H9 (cell line): ENCODE data around the gene TOP1. TPM values are rescaled to one million over a fixed set of nuclear protein-coding genes. Genes with fewer than 3 reads are reported as not detected.

Experiments used
- DNase-seq: peaks from one replicate; pipeline ENCODE4 v3.0.0-alpha.2; 2017
- H2AFZ ChIP-seq: one replicate; pipeline ENCODE4 v1.6.1; 2013; ENCODE audit warnings: mild to moderate bottlenecking, low read length, control low read depth, moderate library complexity
- H2AK5ac ChIP-seq: 2 replicates; pipeline ENCODE4 v1.6.1; 2013; ENCODE audit warnings: low read length, control low read depth, mixed read lengths; ENCODE audit not compliant: insufficient read length
- H2BK120ac ChIP-seq: one replicate; pipeline ENCODE4 v1.6.1; 2013; ENCODE audit warnings: low read depth, mild to moderate bottlenecking, low read length, control low read depth, inconsistent platforms; ENCODE audit not compliant: poor library complexity, severe bottlenecking
- H2BK12ac ChIP-seq: 2 replicates; pipeline ENCODE4 v1.6.1; 2013; ENCODE audit warnings: low read length, control low read depth, mixed read lengths, low read depth; ENCODE audit not compliant: insufficient read length
- H2BK15ac ChIP-seq: 2 replicates; pipeline ENCODE4 v1.6.1; 2013; ENCODE audit warnings: low read depth, low read length, control low read depth
- H2BK20ac ChIP-seq: one replicate; pipeline ENCODE4 v1.6.1; 2013; ENCODE audit warnings: low read depth, mild to moderate bottlenecking, low read length, control low read depth, inconsistent platforms; ENCODE audit not compliant: poor library complexity, severe bottlenecking
- H2BK5ac ChIP-seq: 2 replicates; pipeline ENCODE4 v1.6.1; 2013; ENCODE audit warnings: low read length, control low read depth, mixed read lengths; ENCODE audit not compliant: insufficient read length
- H3K14ac ChIP-seq: 2 replicates; pipeline ENCODE4 v1.6.1; 2013; ENCODE audit warnings: low read length, control low read depth; ENCODE audit not compliant: insufficient read depth
- H3K18ac ChIP-seq: 2 replicates; pipeline ENCODE4 v1.6.1; 2013; ENCODE audit warnings: low read depth, mild to moderate bottlenecking, mixed read lengths, low read length, control low read depth; ENCODE audit not compliant: insufficient read length
- H3K23ac ChIP-seq: 2 replicates; pipeline ENCODE4 v1.6.1; 2013; ENCODE audit warnings: low read length, control low read depth, mixed read lengths, low read depth; ENCODE audit not compliant: insufficient read length
- H3K23me2 ChIP-seq: 2 replicates; pipeline ENCODE4 v1.6.1; 2013; ENCODE audit warnings: low read depth, mild to moderate bottlenecking, mixed read lengths, low read length, control low read depth; ENCODE audit not compliant: insufficient read length, poor library complexity, severe bottlenecking
- H3K27ac ChIP-seq: 2 replicates; pipeline ENCODE4 v1.5.1; 2013; ENCODE audit warnings: low read length, control low read depth, mixed read lengths, low read depth; ENCODE audit not compliant: insufficient read length
- H3K27me3 ChIP-seq: 2 replicates; pipeline ENCODE4 v1.6.1; 2013; ENCODE audit warnings: low read length, control low read depth, inconsistent platforms; ENCODE audit not compliant: insufficient read depth
- H3K4ac ChIP-seq: 2 replicates; pipeline ENCODE4 v1.6.1; 2013; ENCODE audit warnings: low read depth, mild to moderate bottlenecking, control low read depth, inconsistent platforms, low read length, moderate library complexity
- H3K4me1 ChIP-seq: 2 replicates; pipeline ENCODE4 v1.6.1; 2013; ENCODE audit warnings: low read length, control low read depth, inconsistent platforms; ENCODE audit not compliant: insufficient read depth
- H3K4me2 ChIP-seq: 2 replicates; pipeline ENCODE4 v1.6.1; 2013; ENCODE audit warnings: low read length, control low read depth, mixed read lengths; ENCODE audit not compliant: insufficient read length, insufficient read depth
- H3K56ac ChIP-seq: 2 replicates; pipeline ENCODE4 v1.6.1; 2013; ENCODE audit warnings: low read depth, mild to moderate bottlenecking, mixed read lengths, low read length, control low read depth; ENCODE audit not compliant: insufficient read length
- H3K79me1 ChIP-seq: 2 replicates; pipeline ENCODE4 v1.6.1; 2013; ENCODE audit warnings: low read depth, mild to moderate bottlenecking, moderate library complexity, low read length, control low read depth, inconsistent platforms; ENCODE audit not compliant: insufficient read depth, poor library complexity, severe bottlenecking
- H3K79me2 ChIP-seq: 2 replicates; pipeline ENCODE4 v1.6.1; 2013; ENCODE audit warnings: low read length, control low read depth, inconsistent platforms; ENCODE audit not compliant: insufficient read depth
- H3K9ac ChIP-seq: 2 replicates; pipeline ENCODE4 v1.6.1; 2013; ENCODE audit warnings: low read length, control low read depth, mixed read lengths; ENCODE audit not compliant: insufficient read length; ENCODE audit errors: extremely low read depth
- H3K9me3 ChIP-seq: one replicate; pipeline ENCODE4 v1.6.1; 2013; ENCODE audit warnings: low read depth, low read length, inconsistent platforms; ENCODE audit not compliant: control insufficient read depth
- H3T11ph ChIP-seq: one replicate; pipeline ENCODE4 v1.6.1; 2013; ENCODE audit warnings: mild to moderate bottlenecking, low read length, control low read depth, inconsistent platforms
- H4K20me1 ChIP-seq: one replicate; pipeline ENCODE4 v1.6.1; 2013; ENCODE audit not compliant: control insufficient read depth, insufficient read length, insufficient read depth
- H4K5ac ChIP-seq: 2 replicates; pipeline ENCODE4 v1.6.1; 2013; ENCODE audit warnings: low read depth, mild to moderate bottlenecking, mixed read lengths, low read length, control low read depth; ENCODE audit not compliant: insufficient read length
- H4K8ac ChIP-seq: replicated peaks from 2 replicates; pipeline ENCODE4 v1.6.1; 2013; ENCODE audit warnings: low read length, control low read depth, mixed read lengths, low read depth; ENCODE audit not compliant: insufficient read length
- H4K91ac ChIP-seq: 2 replicates; pipeline ENCODE4 v1.6.1; 2013; ENCODE audit warnings: low read depth, mild to moderate bottlenecking, moderate library complexity, mixed read lengths, low read length, control low read depth; ENCODE audit not compliant: insufficient read length
- H3K27ac Mint-ChIP-seq, 3 experiments: 2 replicates in 2 of 3; 3 replicates in 1 of 3; pipeline ENCODE4 v1.8.0; 2020 to 2021; ENCODE audit warnings: mixed read lengths in 3 of 3, mild to moderate bottlenecking in 1 of 3, moderate library complexity in 1 of 3
- H3K27me3 Mint-ChIP-seq: 2 replicates; pipeline ENCODE4 v1.8.0; 2021; ENCODE audit warnings: low read depth, mild to moderate bottlenecking, moderate library complexity, mixed read lengths
- H3K36me3 Mint-ChIP-seq, 3 experiments: 2 replicates in 2 of 3; 3 replicates in 1 of 3; pipeline ENCODE4 v1.8.0; 2020 to 2021; ENCODE audit warnings: low read depth in 3 of 3, mixed read lengths in 3 of 3; ENCODE audit not compliant: insufficient read depth in 1 of 3
- H3K4me1 Mint-ChIP-seq, 2 experiments: 2 replicates each; pipeline ENCODE4 v1.8.0; 2020; ENCODE audit warnings: mixed read lengths in 2 of 2
- H3K4me3 Mint-ChIP-seq, 2 experiments: 2 replicates in 1 of 2; 3 replicates in 1 of 2; pipeline ENCODE4 v1.8.0; 2020 to 2021; ENCODE audit warnings: mild to moderate bottlenecking in 2 of 2, mixed read lengths in 2 of 2, moderate library complexity in 1 of 2
- H3K9me3 Mint-ChIP-seq, 2 experiments: 2 replicates in 1 of 2; 3 replicates in 1 of 2; pipeline ENCODE4 v1.8.0; 2020; ENCODE audit warnings: mild to moderate bottlenecking in 2 of 2, mixed read lengths in 2 of 2, moderate library complexity in 1 of 2
- CTCF ChIP-seq: fragments of 200-600 bp; sonication (generic); conservative IDR thresholded peaks from 3 replicates; pipeline ENCODE4 v1.8.0; 2021; ENCODE audit warnings: antibody characterized with exemption, mild to moderate bottlenecking
- total RNA-seq: library from RNA; stranded (reverse); gene quantifications from 2 replicates; pipeline ENCODE4 v1.2.1, GENCODE V29; 2021

Gene TOP1
- total RNA-seq, 1 experiment from 2014 or later: 96.4 TPM

- H2BK20ac ChIP-seq: no peak overlapping the region
- H3K27ac ChIP-seq: no peak overlapping the region
- no peaks in the 10 kb centered on the region for H3K79me1 ChIP-seq
- H3K79me2 ChIP-seq: peaks cover 2% of the 10 kb centered on the region; the same call in 1 of the 2 replicates
- H3K9me3 ChIP-seq: no peaks in the 10 kb centered on the region
- no peak overlapping the region for H2BK120ac ChIP-seq
- H3K4ac ChIP-seq: no peak overlapping the region
- H4K8ac ChIP-seq: no peak overlapping the region
- H2BK15ac ChIP-seq: no peak overlapping the region
- H2AK5ac ChIP-seq: no peak overlapping the region
- peaks cover 18 to 61% (median 44%) of the 10 kb centered on the region in 3 experiments; a peak in 6 of 7 replicates for H3K36me3 Mint-ChIP-seq
- H2AFZ ChIP-seq: no peak overlapping the region
- H3K14ac ChIP-seq: no peak overlapping the region
- no peak overlapping the region for H3K4me2 ChIP-seq
- no peak overlapping the region for H3T11ph ChIP-seq
- H3K4me3 Mint-ChIP-seq: no peak overlapping the region
- no peak overlapping the region for H4K91ac ChIP-seq
- H3K27me3 ChIP-seq: no peaks in the 10 kb centered on the region
- no peaks in the 10 kb centered on the region for H3K4me1 ChIP-seq
- H3K27me3 Mint-ChIP-seq: no peaks in the 10 kb centered on the region
- H4K20me1 ChIP-seq: no peaks in the 10 kb centered on the region
- no peaks in the 10 kb centered on the region for H3K9me3 Mint-ChIP-seq
- peak; percentile 50 for TF ChIP-seq CTCF
- H2BK12ac ChIP-seq: no peak overlapping the region
- DNase-seq: no peak
- H3K18ac ChIP-seq: no peak overlapping the region
- H3K4me1 Mint-ChIP-seq: peaks cover 2 to 10% of the 10 kb centered on the region in 2 experiments
- H3K27ac Mint-ChIP-seq: no peak overlapping the region
- H2BK5ac ChIP-seq: no peak overlapping the region
- no peak overlapping the region for H3K56ac ChIP-seq
- H3K9ac ChIP-seq: no peak overlapping the region
- no peak overlapping the region for H3K23ac ChIP-seq
- H4K5ac ChIP-seq: no peak overlapping the region
- no peaks in the 10 kb centered on the region for H3K23me2 ChIP-seq
Measured at GRCh38 chr20:41078329-41078728, 49.7 kb downstream of the TOP1 start.
